Measurements from ENCODE around the gene G3BP1.
"Not testable (repeated sequence)": the region's sequence is repeated elsewhere in the genome, so short reads cannot be mapped to it uniquely, and the experiment has no call there.

G3BP1 gene

DNA sequence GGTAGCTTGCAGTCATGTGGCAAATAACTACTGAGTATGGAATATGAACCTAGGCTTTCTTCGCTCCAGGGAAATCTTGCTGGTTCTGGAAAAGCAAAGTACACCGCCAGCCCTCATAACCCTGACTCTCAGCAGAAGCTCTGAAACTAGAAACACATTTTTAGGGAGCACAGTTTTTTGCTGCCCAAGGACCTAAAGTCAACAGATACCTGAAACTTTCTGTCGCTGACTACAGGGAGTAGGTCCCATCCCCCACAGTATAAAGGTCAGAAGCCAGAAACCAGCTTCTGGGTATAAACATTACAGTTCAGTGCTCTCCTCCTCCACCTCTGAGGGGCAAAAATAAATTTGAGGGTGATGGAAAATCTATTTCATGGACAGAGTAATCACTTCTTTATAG, 16.4 kb upstream of the G3BP1 start:
- DNase-seq (ENCODE audit: low read depth, low spot score): no peak

GRCh38 chr5:151757233-151758140, 14.3 kb upstream of the G3BP1 start:
- DNase-seq (ENCODE audit: low read depth, low spot score): no peak

- DNase-seq (ENCODE audit: low read depth, low spot score): no peak
Measured at GRCh38 chr5:151758141-151758429, 13.7 kb upstream of the G3BP1 start.

GRCh38 chr5:151758430-151759241, 13.1 kb upstream of the G3BP1 start, which contains the start of gene ATOX1:
TSS of gene ATOX1 (minus strand) at chr5:151758631. CDS start at chr5:151758551, 80 bp downstream.
- DNase-seq (ENCODE audit: low read depth, low spot score): peak; percentile 83

DNA sequence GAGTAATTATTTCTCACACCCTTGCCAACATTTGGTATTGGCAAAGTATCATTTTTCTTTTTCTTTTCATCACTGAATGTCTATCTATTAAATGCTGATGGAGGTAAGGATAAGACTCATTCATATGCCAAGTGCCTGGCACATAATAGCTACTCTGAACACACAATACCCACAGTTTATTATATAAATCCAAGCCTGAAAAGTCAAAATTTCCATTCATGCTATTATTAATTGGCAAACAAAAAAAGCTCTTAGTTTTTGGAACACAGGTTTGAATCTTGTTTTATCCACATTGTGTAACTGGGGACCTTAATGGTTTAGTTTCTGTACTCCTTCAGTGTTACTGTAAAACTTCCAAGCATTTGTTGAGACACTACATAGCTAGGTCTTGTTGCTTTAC, 7.0 kb upstream of the G3BP1 start:
- no peak for DNase-seq (ENCODE audit: low read depth, low spot score)

DNA sequence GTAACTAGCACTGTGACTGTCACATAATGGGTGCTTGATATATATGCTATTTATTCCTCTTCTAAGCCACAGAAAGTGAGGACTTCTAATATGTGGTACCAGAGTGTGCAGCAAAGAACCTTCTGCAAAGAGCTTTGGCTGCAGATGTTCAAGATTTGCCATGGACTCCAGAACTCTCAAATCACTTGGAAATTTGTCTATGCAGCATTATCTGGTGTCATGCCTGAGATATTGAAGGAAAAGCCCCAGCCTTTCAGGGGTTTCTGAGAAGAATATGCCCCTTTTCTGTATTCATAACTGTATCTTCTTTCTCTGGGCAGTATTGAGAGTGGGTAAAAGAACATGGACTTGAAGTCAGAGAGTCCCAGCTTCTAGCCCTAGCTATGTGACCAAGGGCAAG, 4.8 kb upstream of the G3BP1 start:
- DNase-seq (ENCODE audit: low read depth, low spot score): no peak

GRCh38 chr5:151770383-151771258, 1.1 kb upstream of the G3BP1 start:
- DNase-seq (ENCODE audit: low read depth, low spot score): no peak

DNA sequence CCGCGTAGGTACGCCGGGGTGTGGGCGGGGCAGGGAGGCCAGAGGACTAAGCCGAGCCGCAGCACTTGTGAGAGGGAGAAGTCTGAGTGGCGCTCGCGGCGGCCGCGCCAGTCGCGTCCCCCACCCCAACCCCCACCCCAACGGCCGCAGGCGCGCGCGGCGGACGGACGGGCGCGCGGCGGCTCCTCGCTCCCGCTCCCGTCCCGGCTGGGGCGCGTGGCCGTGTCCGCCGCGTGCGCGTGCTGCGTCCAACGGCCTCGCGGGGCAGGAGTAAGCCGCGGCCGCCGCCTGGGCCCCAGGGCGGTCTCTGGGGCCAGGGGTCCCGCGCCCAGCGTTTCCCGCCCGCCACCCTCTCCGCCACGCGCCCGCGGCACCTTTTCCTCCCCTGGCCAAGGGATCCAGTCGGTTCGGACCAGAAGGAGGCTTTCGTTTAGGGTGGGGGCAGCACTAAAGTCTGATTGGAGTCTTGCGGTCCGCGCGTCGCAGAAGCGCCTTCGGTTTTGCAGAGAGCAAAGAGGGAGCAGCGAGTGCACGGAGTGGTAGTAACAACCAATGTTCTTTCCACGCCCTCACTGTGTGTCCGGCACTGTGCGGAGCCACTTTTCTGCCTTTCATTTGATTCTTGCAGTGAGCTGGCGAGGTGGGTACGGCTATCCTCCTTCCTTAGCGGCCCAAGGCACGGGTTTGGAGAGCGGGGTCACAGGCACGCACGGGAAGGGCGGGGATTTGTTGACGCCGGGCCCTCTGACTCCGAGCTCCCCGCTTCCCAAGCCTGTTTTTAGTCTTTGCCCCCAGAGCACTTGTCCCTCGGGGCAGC, 483 bp downstream of the G3BP1 start:
- no peak for DNase-seq (ENCODE audit: low read depth, low spot score)

DNA sequence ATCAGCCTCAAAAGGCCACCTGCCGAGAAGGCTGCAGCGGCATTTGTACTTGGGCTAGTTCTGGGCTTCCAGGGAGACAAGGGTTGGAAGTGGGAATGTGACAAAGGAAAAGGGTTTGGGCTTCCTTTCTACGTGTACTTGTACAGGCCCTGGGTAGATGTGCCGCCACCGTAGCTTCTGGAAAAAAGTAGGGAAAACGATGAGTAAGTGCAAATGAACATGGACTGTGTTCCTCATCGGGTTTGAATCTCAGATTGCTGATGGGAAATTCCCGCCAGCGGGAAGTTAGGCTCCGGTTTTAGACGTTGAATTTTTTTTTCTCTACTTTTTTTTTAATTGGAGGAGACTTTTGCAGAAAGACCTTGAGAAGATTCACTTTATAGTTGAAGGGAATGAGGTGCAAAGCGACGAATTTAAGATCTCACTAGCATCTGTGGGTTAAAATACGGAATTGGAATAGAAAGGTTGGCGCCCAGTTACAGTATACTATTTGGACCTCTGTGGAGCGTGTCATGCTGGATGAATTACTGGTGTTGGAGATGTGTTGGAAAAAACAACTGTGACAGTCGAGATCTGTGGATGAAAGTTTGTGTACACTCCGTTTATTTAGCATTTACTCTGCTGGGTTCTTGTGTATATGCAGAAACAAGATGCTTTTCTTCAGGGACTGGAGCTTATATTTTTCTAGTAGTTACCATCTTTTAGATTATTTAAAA, 1.2 kb downstream of the G3BP1 start:
- no peak for DNase-seq (ENCODE audit: low read depth, low spot score)

DNA sequence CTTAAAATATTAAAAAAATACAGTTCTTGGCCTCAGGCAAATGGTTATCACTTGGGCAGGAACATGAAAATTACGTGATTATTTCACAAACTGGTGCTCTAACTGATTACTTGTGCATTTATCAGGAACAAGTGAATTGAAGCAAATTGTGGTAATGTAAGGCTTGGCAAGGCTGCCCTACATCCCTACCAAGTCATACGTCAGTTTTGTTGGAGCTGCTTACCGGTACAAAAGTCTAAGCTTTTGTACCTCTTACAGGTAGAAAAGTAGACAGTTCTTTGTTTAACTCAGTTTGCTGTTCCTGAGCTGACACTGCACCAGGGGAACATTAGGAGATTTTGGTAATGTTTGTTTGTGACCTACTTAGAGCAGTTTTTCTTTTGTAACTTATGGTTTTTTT, 2.2 kb downstream of the G3BP1 start:
- no peak for DNase-seq (ENCODE audit: low read depth, low spot score)

DNA sequence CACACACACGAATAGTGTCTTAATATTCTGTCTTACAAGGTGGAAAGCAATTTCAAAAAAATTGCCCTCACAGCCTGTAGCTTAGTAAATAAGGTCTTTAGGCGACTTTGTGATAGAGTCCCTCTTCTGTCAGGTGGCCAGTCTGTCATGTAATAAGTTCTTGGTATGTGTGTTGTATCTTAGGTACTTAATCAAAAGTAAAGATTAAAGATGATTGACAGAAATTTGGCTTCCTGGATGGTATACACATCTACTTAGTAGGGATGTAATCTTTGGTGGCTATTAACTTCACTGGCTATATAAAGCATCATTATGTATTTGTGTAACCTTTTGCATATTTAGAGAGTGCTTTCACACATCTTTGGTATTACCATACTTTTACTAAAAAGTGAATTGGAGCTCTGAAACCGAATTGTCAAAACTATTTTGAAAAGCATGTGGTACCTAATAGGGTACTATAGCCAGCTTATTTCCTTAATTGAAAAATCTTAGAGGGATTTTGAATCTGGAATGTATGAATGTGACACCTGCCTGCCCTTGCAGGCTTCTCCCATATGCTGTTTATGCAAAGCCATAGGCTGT, 3.4 kb downstream of the G3BP1 start:
- no peak for DNase-seq (ENCODE audit: low read depth, low spot score)

- DNase-seq (ENCODE audit: low read depth, low spot score): no peak
Measured at GRCh38 chr5:151779531-151780125, 7.9 kb downstream of the G3BP1 start.

DNA sequence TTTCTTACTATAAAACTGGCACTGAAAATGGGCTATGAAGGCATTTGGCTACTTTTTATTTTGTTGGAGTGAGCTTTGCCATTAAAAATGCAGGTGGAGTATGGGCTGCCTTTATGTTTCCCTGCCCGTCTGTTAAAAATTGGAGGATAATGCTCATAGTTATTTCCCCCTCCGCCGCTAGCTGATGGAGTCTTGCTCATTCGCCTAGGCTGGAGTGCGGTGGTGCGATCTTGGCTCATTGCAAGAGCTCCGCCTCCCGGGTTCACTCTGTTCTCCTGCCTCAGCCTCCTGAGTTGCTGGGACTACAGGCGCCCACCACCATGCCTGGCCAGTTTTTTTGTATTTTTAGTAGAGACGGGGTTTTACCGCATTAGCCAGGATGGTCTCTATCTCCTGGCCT, 8.6 kb downstream of the G3BP1 start:
- no peak for DNase-seq (ENCODE audit: low read depth, low spot score)

DNA sequence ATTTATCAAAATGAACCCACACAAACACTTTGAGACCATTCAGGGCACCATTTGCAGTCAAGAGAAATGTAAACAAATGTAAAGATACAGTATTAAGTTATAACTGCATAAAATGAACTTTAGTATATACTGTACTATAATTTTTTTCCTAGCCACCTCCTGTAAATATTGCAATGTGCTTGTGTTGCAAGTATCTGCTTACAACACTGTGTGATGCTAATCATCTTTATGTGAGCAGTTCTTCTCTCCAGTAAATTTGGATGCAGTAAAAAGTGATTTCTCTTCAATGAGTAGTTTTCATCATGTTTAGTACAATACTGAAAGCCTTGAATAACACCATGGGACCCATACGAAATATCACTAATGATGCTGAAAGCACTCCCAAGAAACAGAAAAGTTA, 9.4 kb downstream of the G3BP1 start:
- no peak for DNase-seq (ENCODE audit: low read depth, low spot score)

DNA sequence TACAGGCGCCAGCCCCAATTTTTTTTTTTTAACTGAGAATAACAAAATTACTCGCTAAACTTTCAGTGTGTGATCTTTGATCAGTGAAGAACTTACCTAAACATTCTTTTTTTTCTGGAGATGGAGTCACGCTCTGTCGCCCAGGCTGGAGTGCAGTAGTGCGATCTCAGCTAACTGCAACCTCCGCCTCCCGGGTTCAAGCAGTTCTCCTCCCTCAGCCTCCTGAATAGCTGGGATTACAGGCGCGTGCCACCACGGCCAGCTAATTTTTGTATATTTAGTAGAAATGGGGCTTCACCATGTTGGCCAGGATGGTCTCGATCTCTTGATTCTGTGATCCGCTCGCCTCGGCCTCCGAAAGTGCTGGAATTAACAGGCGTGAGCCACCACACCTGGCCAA, 11.9 kb downstream of the G3BP1 start:
- not testable (repeated sequence) for DNase-seq (ENCODE audit: low read depth, low spot score)

DNA sequence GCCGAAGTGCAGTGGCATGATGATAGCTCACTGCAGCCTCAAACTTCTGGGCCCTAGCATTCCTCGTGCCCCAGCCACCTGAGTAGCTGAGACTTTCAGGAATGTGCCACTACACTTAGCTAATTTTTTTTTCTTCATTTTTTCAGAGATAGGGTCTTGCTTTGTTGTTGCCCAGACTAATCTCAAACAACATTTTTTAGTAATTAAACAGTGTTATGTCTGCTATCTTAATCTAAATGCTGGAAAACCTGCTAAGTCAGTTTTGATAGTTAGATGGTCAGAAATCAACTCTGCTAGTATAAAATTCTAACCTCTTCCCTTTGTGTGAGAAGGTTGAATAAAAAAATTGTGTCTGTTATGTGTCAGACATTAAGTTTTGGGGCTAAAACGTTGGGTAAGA, 12.4 kb downstream of the G3BP1 start:
- DNase-seq (ENCODE audit: low read depth, low spot score): no peak

GRCh38 chr5:151786468-151786867, 14.7 kb downstream of the G3BP1 start:
- DNase-seq (ENCODE audit: low read depth, low spot score): no peak

GRCh38 chr5:151787817-151788216, 16.1 kb downstream of the G3BP1 start:
- DNase-seq (ENCODE audit: low read depth, low spot score): no peak

GRCh38 chr5:151793358-151793757, 21.6 kb downstream of the G3BP1 start:
- no peak for DNase-seq (ENCODE audit: low read depth, low spot score)

DNA sequence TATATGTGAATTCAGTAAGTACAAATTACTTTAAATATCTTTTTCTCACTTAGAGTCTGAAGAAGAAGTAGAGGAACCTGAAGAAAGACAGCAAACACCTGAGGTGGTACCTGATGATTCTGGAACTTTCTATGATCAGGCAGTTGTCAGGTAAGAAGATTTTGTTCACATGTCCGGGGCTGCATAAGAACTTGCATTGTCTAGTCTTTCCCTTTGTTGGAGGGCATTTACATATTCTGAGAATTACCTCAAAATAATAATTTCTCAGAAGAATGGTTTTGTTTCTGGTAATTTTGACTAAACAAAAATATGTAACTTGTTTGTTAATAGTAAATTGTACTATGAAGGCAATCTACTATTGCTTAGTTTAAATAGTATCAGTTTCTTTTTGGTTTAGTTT, 23.7 kb downstream of the G3BP1 start:
- no peak for DNase-seq (ENCODE audit: low read depth, low spot score)
